Endodermal cell (in vitro differentiated cells): ENCODE measurements around the gene BRSK1. TPM values are rescaled to one million over a fixed set of nuclear protein-coding genes. Genes with fewer than 3 reads are reported as not detected.

Experiments used
- DNase-seq: peaks from one replicate; pipeline ENCODE4 v3.0.0-alpha.2; 2017
- H3K27ac ChIP-seq: 2 replicates; pipeline ENCODE4 v1.5.1; 2013; ENCODE audit warnings: mild to moderate bottlenecking, low read depth, low read length, moderate library complexity
- H3K27me3 ChIP-seq: 2 replicates; pipeline ENCODE4 v1.6.1; 2013; ENCODE audit warnings: mild to moderate bottlenecking, low read length, moderate library complexity; ENCODE audit not compliant: insufficient read depth, control insufficient read depth, poor library complexity, severe bottlenecking
- H3K36me3 ChIP-seq: 2 replicates; pipeline ENCODE4 v1.7.0; 2013; ENCODE audit warnings: mild to moderate bottlenecking, low read length, moderate library complexity; ENCODE audit not compliant: control insufficient read depth, insufficient read depth
- H3K4me1 ChIP-seq: one replicate; pipeline ENCODE4 v1.7.0; 2013; ENCODE audit warnings: low read length; ENCODE audit not compliant: control insufficient read depth, insufficient read depth
- H3K4me3 ChIP-seq: 2 replicates; pipeline ENCODE4 v1.5.1; 2013; ENCODE audit warnings: mild to moderate bottlenecking, low read length, moderate library complexity
- H3K9ac ChIP-seq: 2 replicates; pipeline ENCODE4 v1.6.1; 2013; ENCODE audit warnings: mild to moderate bottlenecking, low read length, moderate library complexity; ENCODE audit not compliant: poor library complexity, severe bottlenecking; ENCODE audit errors: extremely low read depth
- H3K9me3 ChIP-seq: 2 replicates; pipeline ENCODE4 v1.6.1; 2013; ENCODE audit warnings: mild to moderate bottlenecking, low read length, moderate library complexity; ENCODE audit not compliant: control insufficient read depth
- H3K27ac Mint-ChIP-seq: 2 replicates; pipeline ENCODE4 v1.8.0; 2020; ENCODE audit warnings: mixed read lengths
- H3K27me3 Mint-ChIP-seq: 2 replicates; pipeline ENCODE4 v1.8.0; 2021; ENCODE audit warnings: mild to moderate bottlenecking, mixed read lengths; ENCODE audit not compliant: insufficient read depth
- H3K36me3 Mint-ChIP-seq: 2 replicates; pipeline ENCODE4 v1.8.0; 2020; ENCODE audit warnings: low read depth, mixed read lengths
- H3K4me1 Mint-ChIP-seq: 2 replicates; pipeline ENCODE4 v1.8.0; 2020; ENCODE audit warnings: mixed read lengths
- H3K4me3 Mint-ChIP-seq: 2 replicates; pipeline ENCODE4 v1.8.0; 2020; ENCODE audit warnings: mild to moderate bottlenecking, moderate library complexity, mixed read lengths
- H3K9me3 Mint-ChIP-seq: 2 replicates; pipeline ENCODE4 v1.8.0; 2020; ENCODE audit warnings: mild to moderate bottlenecking, mixed read lengths
- WGBS, 2 experiments: methylation state at CpG; one replicate each; pipeline versions ENCODE4 v1.1.5 to v1.1.7; 2013; ENCODE audit warnings: missing lambda C conversion rate in 2 of 2, mixed read lengths in 1 of 2; ENCODE audit not compliant: insufficient coverage in 1 of 2, insufficient read length in 1 of 2; 5-methylcytosine and 5-hydroxymethylcytosine counted together
- total RNA-seq, 2 donors: library from RNA; stranded (reverse); fragmentation: NEBNext Ultra II Directional in 1 of 2; extraction: Animal tissue kit (Norgen Biotek cat#: 25700) in 1 of 2; gene quantifications; 2 replicates in 1 of 2; 3 replicates in 1 of 2; pipeline ENCODE4 v1.2.1, GENCODE V29; 2021
- TF ChIP-seq, protein P1 (sequence below): fragments of 200-600 bp; sonication (generic); conservative IDR thresholded peaks from 2 replicates; pipeline ENCODE4 v1.5.0; 2021; ENCODE audit warnings: antibody characterized with exemption, mild to moderate bottlenecking

BRSK1 gene
- total RNA-seq, 2 donors from 2014 or later, result 75.9 to 91.4 TPM

DNA sequence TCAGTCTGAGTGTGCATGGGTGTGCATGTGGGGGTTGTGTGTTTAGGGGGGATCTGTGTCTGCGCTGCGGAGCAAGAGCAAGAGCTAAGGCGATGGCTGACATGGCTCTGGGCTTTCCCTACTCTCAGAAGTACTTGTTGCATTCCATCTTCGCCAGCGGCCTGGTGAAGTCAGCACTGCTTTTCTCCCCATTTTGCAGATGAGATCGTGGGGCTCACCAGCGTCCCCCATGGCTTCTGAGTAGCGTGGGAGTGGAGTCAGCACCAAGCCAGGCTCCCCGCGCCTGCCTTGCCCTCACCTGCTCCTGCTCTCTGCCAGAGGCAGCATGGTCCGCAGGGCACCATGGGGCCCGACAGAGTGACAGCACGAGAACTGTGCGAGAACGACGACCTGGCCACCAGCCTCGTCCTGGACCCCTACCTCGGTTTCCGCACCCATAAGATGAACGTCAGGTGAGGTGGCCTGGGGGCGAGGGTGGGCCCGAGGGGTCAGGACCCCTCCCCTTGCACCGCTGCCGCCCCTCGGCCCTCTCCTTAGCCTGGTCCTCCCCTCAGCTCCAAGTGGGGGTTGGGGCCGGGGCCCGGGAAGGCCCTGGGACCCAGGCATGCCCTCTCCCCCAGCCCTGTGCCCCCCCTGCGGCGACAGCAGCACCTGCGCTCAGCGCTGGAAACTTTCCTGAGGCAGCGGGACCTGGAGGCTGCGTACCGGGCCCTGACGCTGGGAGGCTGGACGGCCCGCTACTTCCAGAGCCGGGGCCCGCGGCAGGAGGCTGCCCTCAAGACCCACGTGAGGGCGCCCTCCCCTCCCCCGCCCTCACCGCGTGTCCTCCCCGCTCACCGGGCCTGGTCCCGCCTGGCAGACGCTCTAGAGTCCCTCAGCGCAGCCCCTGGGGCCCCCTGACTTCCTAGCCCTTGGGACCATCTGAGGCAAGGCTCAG, 58.1 kb downstream of the BRSK1 start:
- TF ChIP-seq, protein P1, sequence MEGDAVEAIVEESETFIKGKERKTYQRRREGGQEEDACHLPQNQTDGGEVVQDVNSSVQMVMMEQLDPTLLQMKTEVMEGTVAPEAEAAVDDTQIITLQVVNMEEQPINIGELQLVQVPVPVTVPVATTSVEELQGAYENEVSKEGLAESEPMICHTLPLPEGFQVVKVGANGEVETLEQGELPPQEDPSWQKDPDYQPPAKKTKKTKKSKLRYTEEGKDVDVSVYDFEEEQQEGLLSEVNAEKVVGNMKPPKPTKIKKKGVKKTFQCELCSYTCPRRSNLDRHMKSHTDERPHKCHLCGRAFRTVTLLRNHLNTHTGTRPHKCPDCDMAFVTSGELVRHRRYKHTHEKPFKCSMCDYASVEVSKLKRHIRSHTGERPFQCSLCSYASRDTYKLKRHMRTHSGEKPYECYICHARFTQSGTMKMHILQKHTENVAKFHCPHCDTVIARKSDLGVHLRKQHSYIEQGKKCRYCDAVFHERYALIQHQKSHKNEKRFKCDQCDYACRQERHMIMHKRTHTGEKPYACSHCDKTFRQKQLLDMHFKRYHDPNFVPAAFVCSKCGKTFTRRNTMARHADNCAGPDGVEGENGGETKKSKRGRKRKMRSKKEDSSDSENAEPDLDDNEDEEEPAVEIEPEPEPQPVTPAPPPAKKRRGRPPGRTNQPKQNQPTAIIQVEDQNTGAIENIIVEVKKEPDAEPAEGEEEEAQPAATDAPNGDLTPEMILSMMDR, result no peak
- Histone ChIP-seq H3K4me1 (no peaks in the 10 kb centered on the region), H3K9me3 (no peaks in the 10 kb centered on the region), H3K9ac (no peak overlapping the region), H3K36me3 (peaks cover 35% of the 10 kb centered on the region), H3K4me3 (peak overlapping the region; percentile 94), H3K27ac (no peak overlapping the region), H3K27me3 (no peaks in the 10 kb centered on the region)
- Mint-ChIP-seq H3K27ac (peak overlapping the region; percentile 83), H3K36me3 (peaks cover 41% of the 10 kb centered on the region), H3K9me3 (no peaks in the 10 kb centered on the region), H3K4me3 (peak overlapping the region; percentile 89), H3K27me3 (peaks cover 4% of the 10 kb centered on the region), H3K4me1 (peaks cover 12% of the 10 kb centered on the region)
- DNase-seq, result no peak
- WGBS, 2 experiments, result 91% methylated on average over 17 to 50 of the region's 50 CpGs

GRCh38 chr19:55344444-55344843, 60.6 kb downstream of the BRSK1 start:
- TF ChIP-seq, protein P1, result no peak

DNA sequence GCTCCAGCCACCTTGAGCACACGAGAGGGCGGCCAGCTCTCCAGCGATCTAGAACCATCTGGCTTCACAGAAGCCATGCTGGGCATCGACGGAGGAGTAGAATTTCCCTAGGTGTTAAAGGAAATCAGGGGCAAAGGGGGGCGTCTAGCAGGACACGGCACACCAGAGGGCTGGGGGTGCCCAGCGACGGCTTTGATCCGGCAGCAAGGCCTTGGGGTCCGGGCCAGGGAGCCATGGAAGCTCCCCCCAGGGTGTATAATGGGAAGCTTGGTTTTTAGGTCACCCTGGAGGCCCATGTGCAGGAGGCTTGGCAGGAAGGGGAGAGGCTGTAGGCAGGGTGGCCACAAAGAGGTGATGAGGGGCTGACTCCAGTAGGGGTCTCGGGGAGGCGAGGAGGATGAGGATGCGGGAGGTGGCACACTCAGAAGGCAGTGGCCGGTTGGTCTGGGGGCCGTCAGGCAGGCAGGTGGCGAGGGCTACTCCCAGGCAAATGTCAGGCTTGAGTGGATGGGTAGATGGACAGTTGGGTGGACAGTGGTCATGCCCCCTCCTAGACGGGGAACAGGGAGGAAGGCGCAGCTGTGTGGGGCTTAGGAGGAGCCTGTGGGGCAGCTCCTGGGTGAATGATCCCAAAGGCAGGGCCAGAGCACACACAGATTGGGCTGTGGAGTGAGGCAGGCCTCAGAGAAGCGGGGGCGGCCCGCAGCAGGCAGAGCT, 61.5 kb downstream of the BRSK1 start:
- WGBS, 2 experiments, result 94 to 99% methylated on average over 14 to 22 of the region's 22 CpGs
- Histone ChIP-seq H3K9me3 (no peaks in the 10 kb centered on the region), H3K27ac (peak overlapping the region; percentile 16), H3K4me3 (no peak overlapping the region), H3K36me3 (peaks cover 47% of the 10 kb centered on the region), H3K9ac (no peak overlapping the region), H3K4me1 (peaks cover 9% of the 10 kb centered on the region), H3K27me3 (no peaks in the 10 kb centered on the region)
- Mint-ChIP-seq H3K27ac (peak overlapping the region; percentile 58), H3K36me3 (peaks cover 46% of the 10 kb centered on the region), H3K4me3 (no peak overlapping the region), H3K27me3 (peaks cover under 1% of the 10 kb centered on the region), H3K9me3 (no peaks in the 10 kb centered on the region), H3K4me1 (peaks cover 16% of the 10 kb centered on the region)
- TF ChIP-seq, protein P1, result no peak
- peak; percentile 41 for DNase-seq

More at GRCh38 chr19:55344444-55344843, 60.6 kb downstream of the BRSK1 start:
- peak; percentile 54 for DNase-seq
- Histone ChIP-seq H3K9ac (no peak overlapping the region), H3K9me3 (no peaks in the 10 kb centered on the region), H3K4me3 (no peak overlapping the region), H3K4me1 (peaks cover 9% of the 10 kb centered on the region), H3K27me3 (no peaks in the 10 kb centered on the region), H3K27ac (no peak overlapping the region), H3K36me3 (peaks cover 45% of the 10 kb centered on the region)
- no peak overlapping the region for H3K27ac Mint-ChIP-seq
- peaks cover 44% of the 10 kb centered on the region for H3K36me3 Mint-ChIP-seq
- H3K9me3 Mint-ChIP-seq, result no peaks in the 10 kb centered on the region
- H3K4me3 Mint-ChIP-seq, result no peak overlapping the region
- no peaks in the 10 kb centered on the region for H3K27me3 Mint-ChIP-seq
- H3K4me1 Mint-ChIP-seq, result peaks cover 16% of the 10 kb centered on the region
- 92 to 95% methylated on average over 4 to 9 of the region's 9 CpGs for WGBS, 2 experiments
